Peyer's patch (tissue), 4 donors: ENCODE measurements around the gene PDE1C.

Source experiments
- POLR2A ChIP-seq, 2 donors: fragments of 450-650 bp; IDR thresholded peaks; one replicate each; pipeline ENCODE4 v1.5.1; 2017; ENCODE audit warnings: antibody characterized with exemption in 2 of 2, mild to moderate bottlenecking in 2 of 2, moderate library complexity in 2 of 2
- TF ChIP-seq, protein P1 (sequence below), 6 experiments: fragments of 450-650 bp in 4 of 6; fragments of 200-600 bp in 2 of 6; sonication (generic) in 1 of 6; IDR thresholded peaks; one replicate each; pipeline ENCODE4 v1.5.1; 2017 to 2019; ENCODE audit warnings: antibody characterized with exemption in 6 of 6, mild to moderate bottlenecking in 3 of 6, moderate library complexity in 1 of 6

DNA sequence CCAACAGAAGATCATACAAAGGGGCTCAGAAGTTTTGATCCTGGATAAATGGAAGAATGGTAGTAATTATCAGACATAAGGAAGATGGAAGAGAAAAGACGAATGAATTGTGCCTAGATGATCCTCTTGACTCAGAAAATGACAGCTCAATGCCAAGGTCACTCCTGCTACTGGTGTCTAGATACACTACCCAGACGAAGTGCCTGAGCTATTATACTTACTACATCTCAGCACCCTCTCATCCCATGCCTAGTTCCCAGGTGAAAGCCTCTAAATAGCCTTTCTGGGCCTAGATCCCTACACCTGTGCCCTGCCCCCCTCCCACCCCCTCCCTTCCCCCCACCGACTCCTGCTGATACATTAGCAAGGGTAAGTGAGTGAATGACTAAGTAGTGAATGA, 25.5 kb downstream of the PDE1C start:
- TF ChIP-seq, protein P1, sequence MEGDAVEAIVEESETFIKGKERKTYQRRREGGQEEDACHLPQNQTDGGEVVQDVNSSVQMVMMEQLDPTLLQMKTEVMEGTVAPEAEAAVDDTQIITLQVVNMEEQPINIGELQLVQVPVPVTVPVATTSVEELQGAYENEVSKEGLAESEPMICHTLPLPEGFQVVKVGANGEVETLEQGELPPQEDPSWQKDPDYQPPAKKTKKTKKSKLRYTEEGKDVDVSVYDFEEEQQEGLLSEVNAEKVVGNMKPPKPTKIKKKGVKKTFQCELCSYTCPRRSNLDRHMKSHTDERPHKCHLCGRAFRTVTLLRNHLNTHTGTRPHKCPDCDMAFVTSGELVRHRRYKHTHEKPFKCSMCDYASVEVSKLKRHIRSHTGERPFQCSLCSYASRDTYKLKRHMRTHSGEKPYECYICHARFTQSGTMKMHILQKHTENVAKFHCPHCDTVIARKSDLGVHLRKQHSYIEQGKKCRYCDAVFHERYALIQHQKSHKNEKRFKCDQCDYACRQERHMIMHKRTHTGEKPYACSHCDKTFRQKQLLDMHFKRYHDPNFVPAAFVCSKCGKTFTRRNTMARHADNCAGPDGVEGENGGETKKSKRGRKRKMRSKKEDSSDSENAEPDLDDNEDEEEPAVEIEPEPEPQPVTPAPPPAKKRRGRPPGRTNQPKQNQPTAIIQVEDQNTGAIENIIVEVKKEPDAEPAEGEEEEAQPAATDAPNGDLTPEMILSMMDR (IDR thresholded peaks at IDR 0.05): no peak
- TF ChIP-seq POLR2A (IDR thresholded peaks at IDR 0.05): no peak
